H9 (cell line): ENCODE data around the gene LRRK1. TPM values are rescaled to one million over a fixed set of nuclear protein-coding genes. Genes with fewer than 3 reads are reported as not detected.

ENCODE experiments used
- DNase-seq: peaks from one replicate; pipeline ENCODE4 v3.0.0-alpha.2; 2017
- H2AFZ ChIP-seq: one replicate; pipeline ENCODE4 v1.6.1; 2013; ENCODE audit warnings: mild to moderate bottlenecking, low read length, control low read depth, moderate library complexity
- H2AK5ac ChIP-seq: 2 replicates; pipeline ENCODE4 v1.6.1; 2013; ENCODE audit warnings: low read length, control low read depth, mixed read lengths; ENCODE audit not compliant: insufficient read length
- H2BK120ac ChIP-seq: one replicate; pipeline ENCODE4 v1.6.1; 2013; ENCODE audit warnings: low read depth, mild to moderate bottlenecking, low read length, control low read depth, inconsistent platforms; ENCODE audit not compliant: poor library complexity, severe bottlenecking
- H2BK12ac ChIP-seq: 2 replicates; pipeline ENCODE4 v1.6.1; 2013; ENCODE audit warnings: low read length, control low read depth, mixed read lengths, low read depth; ENCODE audit not compliant: insufficient read length
- H2BK15ac ChIP-seq: 2 replicates; pipeline ENCODE4 v1.6.1; 2013; ENCODE audit warnings: low read depth, low read length, control low read depth
- H2BK20ac ChIP-seq: one replicate; pipeline ENCODE4 v1.6.1; 2013; ENCODE audit warnings: low read depth, mild to moderate bottlenecking, low read length, control low read depth, inconsistent platforms; ENCODE audit not compliant: poor library complexity, severe bottlenecking
- H2BK5ac ChIP-seq: 2 replicates; pipeline ENCODE4 v1.6.1; 2013; ENCODE audit warnings: low read length, control low read depth, mixed read lengths; ENCODE audit not compliant: insufficient read length
- H3K14ac ChIP-seq: 2 replicates; pipeline ENCODE4 v1.6.1; 2013; ENCODE audit warnings: low read length, control low read depth; ENCODE audit not compliant: insufficient read depth
- H3K18ac ChIP-seq: 2 replicates; pipeline ENCODE4 v1.6.1; 2013; ENCODE audit warnings: low read depth, mild to moderate bottlenecking, mixed read lengths, low read length, control low read depth; ENCODE audit not compliant: insufficient read length
- H3K23ac ChIP-seq: 2 replicates; pipeline ENCODE4 v1.6.1; 2013; ENCODE audit warnings: low read length, control low read depth, mixed read lengths, low read depth; ENCODE audit not compliant: insufficient read length
- H3K23me2 ChIP-seq: 2 replicates; pipeline ENCODE4 v1.6.1; 2013; ENCODE audit warnings: low read depth, mild to moderate bottlenecking, mixed read lengths, low read length, control low read depth; ENCODE audit not compliant: insufficient read length, poor library complexity, severe bottlenecking
- H3K27ac ChIP-seq: 2 replicates; pipeline ENCODE4 v1.5.1; 2013; ENCODE audit warnings: low read length, control low read depth, mixed read lengths, low read depth; ENCODE audit not compliant: insufficient read length
- H3K27me3 ChIP-seq: 2 replicates; pipeline ENCODE4 v1.6.1; 2013; ENCODE audit warnings: low read length, control low read depth, inconsistent platforms; ENCODE audit not compliant: insufficient read depth
- H3K4ac ChIP-seq: 2 replicates; pipeline ENCODE4 v1.6.1; 2013; ENCODE audit warnings: low read depth, mild to moderate bottlenecking, control low read depth, inconsistent platforms, low read length, moderate library complexity
- H3K4me1 ChIP-seq: 2 replicates; pipeline ENCODE4 v1.6.1; 2013; ENCODE audit warnings: low read length, control low read depth, inconsistent platforms; ENCODE audit not compliant: insufficient read depth
- H3K4me2 ChIP-seq: 2 replicates; pipeline ENCODE4 v1.6.1; 2013; ENCODE audit warnings: low read length, control low read depth, mixed read lengths; ENCODE audit not compliant: insufficient read length, insufficient read depth
- H3K56ac ChIP-seq: 2 replicates; pipeline ENCODE4 v1.6.1; 2013; ENCODE audit warnings: low read depth, mild to moderate bottlenecking, mixed read lengths, low read length, control low read depth; ENCODE audit not compliant: insufficient read length
- H3K79me1 ChIP-seq: 2 replicates; pipeline ENCODE4 v1.6.1; 2013; ENCODE audit warnings: low read depth, mild to moderate bottlenecking, moderate library complexity, low read length, control low read depth, inconsistent platforms; ENCODE audit not compliant: insufficient read depth, poor library complexity, severe bottlenecking
- H3K79me2 ChIP-seq: 2 replicates; pipeline ENCODE4 v1.6.1; 2013; ENCODE audit warnings: low read length, control low read depth, inconsistent platforms; ENCODE audit not compliant: insufficient read depth
- H3K9ac ChIP-seq: 2 replicates; pipeline ENCODE4 v1.6.1; 2013; ENCODE audit warnings: low read length, control low read depth, mixed read lengths; ENCODE audit not compliant: insufficient read length; ENCODE audit errors: extremely low read depth
- H3K9me3 ChIP-seq: one replicate; pipeline ENCODE4 v1.6.1; 2013; ENCODE audit warnings: low read depth, low read length, inconsistent platforms; ENCODE audit not compliant: control insufficient read depth
- H3T11ph ChIP-seq: one replicate; pipeline ENCODE4 v1.6.1; 2013; ENCODE audit warnings: mild to moderate bottlenecking, low read length, control low read depth, inconsistent platforms
- H4K20me1 ChIP-seq: one replicate; pipeline ENCODE4 v1.6.1; 2013; ENCODE audit not compliant: control insufficient read depth, insufficient read length, insufficient read depth
- H4K5ac ChIP-seq: 2 replicates; pipeline ENCODE4 v1.6.1; 2013; ENCODE audit warnings: low read depth, mild to moderate bottlenecking, mixed read lengths, low read length, control low read depth; ENCODE audit not compliant: insufficient read length
- H4K8ac ChIP-seq: replicated peaks from 2 replicates; pipeline ENCODE4 v1.6.1; 2013; ENCODE audit warnings: low read length, control low read depth, mixed read lengths, low read depth; ENCODE audit not compliant: insufficient read length
- H4K91ac ChIP-seq: 2 replicates; pipeline ENCODE4 v1.6.1; 2013; ENCODE audit warnings: low read depth, mild to moderate bottlenecking, moderate library complexity, mixed read lengths, low read length, control low read depth; ENCODE audit not compliant: insufficient read length
- H3K27ac Mint-ChIP-seq, 3 experiments: 2 replicates in 2 of 3; 3 replicates in 1 of 3; pipeline ENCODE4 v1.8.0; 2020 to 2021; ENCODE audit warnings: mixed read lengths in 3 of 3, mild to moderate bottlenecking in 1 of 3, moderate library complexity in 1 of 3
- H3K27me3 Mint-ChIP-seq: 2 replicates; pipeline ENCODE4 v1.8.0; 2021; ENCODE audit warnings: low read depth, mild to moderate bottlenecking, moderate library complexity, mixed read lengths
- H3K36me3 Mint-ChIP-seq, 3 experiments: 2 replicates in 2 of 3; 3 replicates in 1 of 3; pipeline ENCODE4 v1.8.0; 2020 to 2021; ENCODE audit warnings: low read depth in 3 of 3, mixed read lengths in 3 of 3; ENCODE audit not compliant: insufficient read depth in 1 of 3
- H3K4me1 Mint-ChIP-seq, 2 experiments: 2 replicates each; pipeline ENCODE4 v1.8.0; 2020; ENCODE audit warnings: mixed read lengths in 2 of 2
- H3K4me3 Mint-ChIP-seq, 2 experiments: 2 replicates in 1 of 2; 3 replicates in 1 of 2; pipeline ENCODE4 v1.8.0; 2020 to 2021; ENCODE audit warnings: mild to moderate bottlenecking in 2 of 2, mixed read lengths in 2 of 2, moderate library complexity in 1 of 2
- H3K9me3 Mint-ChIP-seq, 2 experiments: 2 replicates in 1 of 2; 3 replicates in 1 of 2; pipeline ENCODE4 v1.8.0; 2020; ENCODE audit warnings: mild to moderate bottlenecking in 2 of 2, mixed read lengths in 2 of 2, moderate library complexity in 1 of 2
- WGBS: extraction: QIAGEN DNeasy Blood & Tissue Kit; methylation state at CpG from one replicate; pipeline ENCODE4 v1.1.7; 2013; ENCODE audit warnings: missing lambda C conversion rate, low lambda C conversion rate, mixed read lengths; ENCODE audit not compliant: insufficient read length; ENCODE audit errors: extremely low coverage; 5-methylcytosine and 5-hydroxymethylcytosine counted together
- total RNA-seq: library from RNA; stranded (reverse); gene quantifications from 2 replicates; pipeline ENCODE4 v1.2.1, GENCODE V29; 2021
- TF ChIP-seq, protein P1 (sequence below): fragments of 200-600 bp; sonication (generic); conservative IDR thresholded peaks from 3 replicates; pipeline ENCODE4 v1.8.0; 2021; ENCODE audit warnings: antibody characterized with exemption, mild to moderate bottlenecking

Gene LRRK1
- total RNA-seq, 1 experiment from 2014 or later, result 4.0 TPM

DNA sequence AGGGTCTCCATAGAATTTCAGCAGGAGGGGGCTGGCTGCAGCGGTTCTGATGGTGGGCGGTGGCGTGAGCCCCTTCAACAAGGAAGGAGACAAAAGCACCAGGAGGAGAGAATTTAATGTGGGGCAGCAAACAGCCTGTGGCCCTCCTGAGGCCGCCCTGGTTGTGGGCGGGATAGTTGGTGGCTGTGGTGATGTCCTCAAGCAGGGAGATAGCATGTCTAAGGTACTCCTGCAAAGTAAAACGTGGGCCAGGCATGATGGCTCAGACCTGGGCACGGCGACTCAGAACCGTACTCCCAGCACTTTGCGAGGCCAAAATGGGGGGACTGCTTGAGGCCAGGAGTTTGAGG lies 94.0 kb downstream of the LRRK1 start:
- Mint-ChIP-seq H3K27me3 (peaks cover 9% of the 10 kb centered on the region), H3K9me3 (peaks cover 0 to 7% of the 10 kb centered on the region in 2 experiments; a peak in 2 of 5 replicates), H3K4me3 (no peak overlapping the region), H3K27ac (peak overlapping the region in 1 of 3 experiments; percentile 82; a peak in 1 of 7 replicates), H3K36me3 (peaks cover 0 to 6% (median 0%) of the 10 kb centered on the region in 3 experiments; a peak in 2 of 7 replicates), H3K4me1 (peaks cover 32 to 34% of the 10 kb centered on the region in 2 experiments)
- Histone ChIP-seq H2BK15ac (no peak overlapping the region), H3K9me3 (no peaks in the 10 kb centered on the region), H3K9ac (no peak overlapping the region), H3T11ph (no peak overlapping the region), H2BK5ac (no peak overlapping the region), H3K23me2 (peaks cover 1% of the 10 kb centered on the region), H3K56ac (no peak overlapping the region), H3K79me1 (no peaks in the 10 kb centered on the region), H4K8ac (no peak overlapping the region), H2AFZ (no peak overlapping the region), H3K4me1 (peaks cover 7% of the 10 kb centered on the region), H4K20me1 (peaks cover 2% of the 10 kb centered on the region), H3K23ac (no peak overlapping the region), H4K5ac (no peak overlapping the region), H2BK12ac (no peak overlapping the region), H3K27me3 (no peaks in the 10 kb centered on the region), H2BK120ac (no peak overlapping the region), H3K4me2 (no peak overlapping the region), H2AK5ac (no peak overlapping the region), H3K4ac (no peak overlapping the region), H4K91ac (no peak overlapping the region), H3K18ac (no peak overlapping the region), H3K79me2 (no peaks in the 10 kb centered on the region), H3K27ac (no peak overlapping the region), H2BK20ac (no peak overlapping the region), H3K14ac (no peak overlapping the region; the same call in 1 of the 2 replicates)
- TF ChIP-seq, protein P1, sequence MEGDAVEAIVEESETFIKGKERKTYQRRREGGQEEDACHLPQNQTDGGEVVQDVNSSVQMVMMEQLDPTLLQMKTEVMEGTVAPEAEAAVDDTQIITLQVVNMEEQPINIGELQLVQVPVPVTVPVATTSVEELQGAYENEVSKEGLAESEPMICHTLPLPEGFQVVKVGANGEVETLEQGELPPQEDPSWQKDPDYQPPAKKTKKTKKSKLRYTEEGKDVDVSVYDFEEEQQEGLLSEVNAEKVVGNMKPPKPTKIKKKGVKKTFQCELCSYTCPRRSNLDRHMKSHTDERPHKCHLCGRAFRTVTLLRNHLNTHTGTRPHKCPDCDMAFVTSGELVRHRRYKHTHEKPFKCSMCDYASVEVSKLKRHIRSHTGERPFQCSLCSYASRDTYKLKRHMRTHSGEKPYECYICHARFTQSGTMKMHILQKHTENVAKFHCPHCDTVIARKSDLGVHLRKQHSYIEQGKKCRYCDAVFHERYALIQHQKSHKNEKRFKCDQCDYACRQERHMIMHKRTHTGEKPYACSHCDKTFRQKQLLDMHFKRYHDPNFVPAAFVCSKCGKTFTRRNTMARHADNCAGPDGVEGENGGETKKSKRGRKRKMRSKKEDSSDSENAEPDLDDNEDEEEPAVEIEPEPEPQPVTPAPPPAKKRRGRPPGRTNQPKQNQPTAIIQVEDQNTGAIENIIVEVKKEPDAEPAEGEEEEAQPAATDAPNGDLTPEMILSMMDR, result no peak
- no CpG with 5 or more reads among the region's 10 CpGs for WGBS
- peak; percentile 19 for DNase-seq
